Measurements from ENCODE around the gene MGA. TPM values are rescaled to one million over a fixed set of nuclear protein-coding genes. Genes with fewer than 3 reads are reported as not detected.

MGA gene
- total RNA-seq, 2 donors from 2014 or later, result 42.6 to 46.6 TPM

DNA sequence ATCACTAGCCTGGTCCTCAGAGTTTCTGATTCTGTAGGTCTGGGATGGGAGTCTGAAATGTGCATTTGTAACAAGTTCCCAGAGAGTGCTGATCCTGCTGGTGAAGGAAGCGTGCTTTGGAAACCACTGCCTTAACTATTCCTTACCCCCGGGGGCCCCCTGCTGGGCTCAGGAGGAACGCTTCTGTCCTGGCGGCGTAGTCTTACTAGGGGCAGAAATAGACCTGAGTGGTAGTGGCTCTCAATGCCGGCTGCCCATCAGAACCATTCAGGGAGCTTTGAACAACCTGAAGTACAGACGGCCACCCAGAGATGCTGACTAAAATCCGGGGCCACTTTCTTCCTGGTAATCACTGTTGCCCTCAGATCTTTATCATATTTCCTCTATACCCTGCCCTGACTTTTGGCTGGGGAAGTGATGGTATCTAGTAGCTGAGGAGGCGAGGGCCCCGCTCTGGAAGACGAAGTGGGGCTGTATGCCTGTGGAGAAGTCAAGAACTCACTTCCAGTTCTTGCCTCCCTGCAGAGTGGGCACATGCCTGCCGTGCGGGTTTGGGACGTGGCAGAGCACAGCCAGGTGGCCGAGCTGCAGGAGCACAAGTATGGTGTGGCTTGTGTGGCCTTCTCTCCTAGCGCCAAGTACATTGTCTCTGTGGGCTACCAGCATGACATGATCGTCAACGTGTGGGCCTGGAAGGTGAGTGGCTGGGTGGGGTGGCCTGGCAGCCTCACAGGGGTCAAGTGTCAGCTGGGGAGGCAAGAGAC lies 151.4 kb downstream of the MGA start:
- H3K27ac Mint-ChIP-seq, result no peak overlapping the region

DNA sequence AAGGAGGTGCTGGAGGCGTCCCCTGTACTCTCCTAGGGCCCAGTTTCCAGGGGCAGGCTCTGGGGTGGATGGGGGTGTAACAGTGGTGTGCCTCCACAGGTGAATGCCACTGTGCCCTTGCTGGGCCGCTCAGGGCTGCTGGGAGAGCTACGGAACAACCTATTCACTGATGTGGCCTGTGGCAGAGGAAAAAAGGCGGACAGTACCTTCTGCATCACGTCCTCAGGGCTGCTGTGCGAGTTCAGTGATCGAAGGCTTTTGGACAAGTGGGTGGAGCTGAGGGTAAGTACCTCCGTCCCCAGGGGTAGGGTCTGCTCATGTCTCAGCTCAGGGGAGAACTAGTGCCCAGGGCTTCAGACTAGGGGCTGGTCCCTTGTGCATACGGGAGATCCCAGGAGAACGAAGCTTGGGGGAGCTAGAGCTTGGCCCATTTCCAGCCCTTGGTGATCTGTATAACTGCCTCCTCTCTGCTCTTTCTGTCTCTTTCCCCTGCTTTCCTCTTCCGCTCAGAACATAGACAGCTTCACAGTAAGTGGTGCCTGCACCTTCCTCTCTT lies 152.7 kb downstream of the MGA start:
- no peaks in the 10 kb centered on the region for H3K9me3 ChIP-seq (ENCODE audit: control insufficient read depth, low read length, poor library complexity, severe bottlenecking)
- H3K36me3 Mint-ChIP-seq (ENCODE audit: low read depth), result no peaks in the 10 kb centered on the region
- H3K4me3 Mint-ChIP-seq, result no peak overlapping the region
- peaks cover 19% of the 10 kb centered on the region for H3K4me1 Mint-ChIP-seq
- H3K27ac Mint-ChIP-seq, result peak overlapping the region; percentile 74
- ATAC-seq, result no peak
- H3K27me3 Mint-ChIP-seq, result no peaks in the 10 kb centered on the region
- no peak for DNase-seq

More for the DNA sequence above, 151.4 kb downstream of the MGA start:
- DNase-seq (peak; percentile 56 to 65 (median 58)), ATAC-seq (peak; percentile 97)
- Mint-ChIP-seq H3K4me1 (peaks cover 19% of the 10 kb centered on the region), H3K36me3 (ENCODE audit: low read depth) (no peaks in the 10 kb centered on the region), H3K27me3 (no peaks in the 10 kb centered on the region), H3K4me3 (peak overlapping the region; percentile 19)
- H3K9me3 ChIP-seq (ENCODE audit: control insufficient read depth, low read length, poor library complexity, severe bottlenecking), result no peaks in the 10 kb centered on the region

DNA sequence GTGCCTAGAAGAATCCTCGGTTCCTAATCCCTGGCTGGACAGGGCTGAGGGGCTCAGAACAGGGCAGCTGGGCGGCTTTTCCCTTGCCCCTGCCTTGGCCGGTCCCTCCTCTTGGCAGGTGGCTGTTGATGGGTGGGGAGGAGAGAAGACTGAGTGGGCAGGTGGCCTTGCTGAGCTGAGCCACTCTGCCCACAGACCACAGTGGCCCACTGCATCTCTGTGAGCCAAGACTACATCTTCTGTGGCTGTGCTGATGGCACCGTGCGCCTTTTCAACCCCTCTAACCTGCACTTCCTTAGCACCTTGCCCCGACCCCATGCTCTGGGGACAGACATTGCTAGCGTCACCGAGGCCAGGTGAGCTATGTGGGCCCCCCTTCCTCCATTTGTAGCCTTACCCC lies 153.2 kb downstream of the MGA start:
- H3K4me3 Mint-ChIP-seq, result no peak overlapping the region
- H3K9me3 ChIP-seq (ENCODE audit: control insufficient read depth, low read length, poor library complexity, severe bottlenecking), result no peaks in the 10 kb centered on the region
- H3K36me3 Mint-ChIP-seq (ENCODE audit: low read depth), result no peaks in the 10 kb centered on the region
- peaks cover 19% of the 10 kb centered on the region for H3K4me1 Mint-ChIP-seq
- no peak for DNase-seq
- H3K27me3 Mint-ChIP-seq, result no peaks in the 10 kb centered on the region
- no peak for ATAC-seq
- no peak overlapping the region for H3K27ac Mint-ChIP-seq

DNA sequence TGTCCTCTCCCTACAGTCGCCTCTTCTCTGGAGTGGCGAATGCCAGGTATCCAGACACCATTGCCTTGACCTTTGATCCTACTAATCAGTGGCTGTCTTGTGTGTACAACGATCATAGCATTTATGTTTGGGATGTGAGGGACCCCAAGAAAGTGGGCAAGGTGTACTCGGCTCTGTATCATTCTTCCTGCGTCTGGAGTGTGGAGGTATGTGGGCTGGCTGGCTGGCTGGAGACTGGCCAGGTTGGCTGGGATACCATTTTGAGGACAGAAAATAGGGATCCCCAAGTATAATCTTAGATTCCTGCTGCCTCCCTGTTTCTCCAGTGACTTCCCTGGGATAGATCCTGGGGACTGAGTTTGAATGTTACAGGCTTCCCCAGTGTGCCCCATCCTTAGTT lies 154.3 kb downstream of the MGA start:
- DNase-seq (no peak), ATAC-seq (no peak)
- Mint-ChIP-seq H3K4me1 (peaks cover 16% of the 10 kb centered on the region), H3K4me3 (no peak overlapping the region), H3K27ac (no peak overlapping the region), H3K27me3 (no peaks in the 10 kb centered on the region), H3K36me3 (ENCODE audit: low read depth) (peaks cover under 1% of the 10 kb centered on the region)
- no peaks in the 10 kb centered on the region for H3K9me3 ChIP-seq (ENCODE audit: control insufficient read depth, low read length, poor library complexity, severe bottlenecking)

DNA sequence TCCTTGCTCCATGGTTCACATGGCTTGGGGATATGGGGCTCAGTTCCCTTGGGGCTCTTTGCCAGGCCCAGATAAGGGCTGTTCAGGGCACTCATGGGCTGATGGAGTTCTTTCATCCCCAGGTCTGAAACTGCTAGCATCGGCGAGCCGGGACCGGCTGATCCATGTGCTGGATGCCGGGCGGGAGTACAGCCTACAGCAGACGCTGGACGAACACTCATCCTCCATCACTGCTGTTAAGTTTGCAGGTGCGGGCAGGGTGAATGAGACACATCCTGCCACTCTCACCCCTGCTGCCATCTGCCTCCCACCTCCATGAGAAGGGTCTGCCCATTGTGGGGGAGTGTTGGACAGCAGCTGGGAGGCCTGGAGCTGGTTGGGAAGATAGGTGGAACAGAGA lies 156.6 kb downstream of the MGA start:
- DNase-seq (no peak), ATAC-seq (no peak)
- Mint-ChIP-seq H3K27me3 (no peaks in the 10 kb centered on the region), H3K4me3 (no peak overlapping the region), H3K4me1 (peaks cover 7% of the 10 kb centered on the region), H3K36me3 (ENCODE audit: low read depth) (peaks cover 4% of the 10 kb centered on the region), H3K27ac (no peak overlapping the region)
- H3K9me3 ChIP-seq (ENCODE audit: control insufficient read depth, low read length, poor library complexity, severe bottlenecking), result no peaks in the 10 kb centered on the region

DNA sequence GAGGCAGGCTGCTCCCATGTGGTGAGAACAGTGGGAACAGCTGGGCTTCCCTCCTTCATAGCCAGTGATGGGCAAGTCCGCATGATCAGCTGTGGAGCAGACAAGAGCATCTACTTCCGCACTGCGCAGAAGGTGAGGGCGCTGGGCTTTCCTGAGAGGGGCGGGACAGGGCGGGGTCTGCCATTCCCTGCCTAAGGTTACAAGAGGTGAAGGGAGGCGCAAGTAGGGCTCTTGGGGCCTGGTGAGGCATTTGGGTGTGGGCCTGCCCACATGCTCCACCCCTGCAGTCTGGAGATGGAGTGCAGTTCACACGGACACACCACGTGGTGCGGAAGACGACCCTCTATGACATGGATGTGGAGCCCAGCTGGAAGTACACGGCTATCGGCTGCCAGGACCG lies 157.1 kb downstream of the MGA start:
- Mint-ChIP-seq H3K36me3 (ENCODE audit: low read depth) (peaks cover 4% of the 10 kb centered on the region), H3K27me3 (no peaks in the 10 kb centered on the region), H3K27ac (no peak overlapping the region), H3K4me3 (no peak overlapping the region), H3K4me1 (peaks cover 5% of the 10 kb centered on the region)
- H3K9me3 ChIP-seq (ENCODE audit: control insufficient read depth, low read length, poor library complexity, severe bottlenecking), result no peaks in the 10 kb centered on the region
- ATAC-seq, result no peak
- no peak for DNase-seq

DNA sequence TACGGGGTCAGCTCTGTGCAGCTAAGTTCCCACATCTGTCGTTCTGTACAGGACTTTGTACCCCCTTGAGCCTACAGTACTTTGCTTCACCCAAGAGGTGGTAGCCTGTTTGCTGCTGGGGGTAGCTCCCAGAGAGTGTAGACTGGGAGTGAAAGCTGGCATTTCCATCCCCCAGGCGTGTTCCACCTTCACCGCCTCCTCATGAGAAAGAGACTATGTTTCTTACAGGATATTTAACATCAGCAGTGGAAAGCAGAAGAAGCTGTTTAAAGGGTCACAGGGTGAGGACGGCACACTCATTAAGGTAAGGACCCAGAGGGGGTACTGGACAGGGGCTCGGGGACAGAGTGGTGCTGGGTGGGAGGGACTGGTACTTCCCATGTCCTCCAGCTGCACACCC lies 157.6 kb downstream of the MGA start:
- DNase-seq, result no peak
- Mint-ChIP-seq H3K36me3 (ENCODE audit: low read depth) (peaks cover 4% of the 10 kb centered on the region), H3K27ac (no peak overlapping the region), H3K4me1 (peaks cover 5% of the 10 kb centered on the region), H3K27me3 (no peaks in the 10 kb centered on the region), H3K4me3 (no peak overlapping the region)
- ATAC-seq, result no peak
- no peaks in the 10 kb centered on the region for H3K9me3 ChIP-seq (ENCODE audit: control insufficient read depth, low read length, poor library complexity, severe bottlenecking)

DNA sequence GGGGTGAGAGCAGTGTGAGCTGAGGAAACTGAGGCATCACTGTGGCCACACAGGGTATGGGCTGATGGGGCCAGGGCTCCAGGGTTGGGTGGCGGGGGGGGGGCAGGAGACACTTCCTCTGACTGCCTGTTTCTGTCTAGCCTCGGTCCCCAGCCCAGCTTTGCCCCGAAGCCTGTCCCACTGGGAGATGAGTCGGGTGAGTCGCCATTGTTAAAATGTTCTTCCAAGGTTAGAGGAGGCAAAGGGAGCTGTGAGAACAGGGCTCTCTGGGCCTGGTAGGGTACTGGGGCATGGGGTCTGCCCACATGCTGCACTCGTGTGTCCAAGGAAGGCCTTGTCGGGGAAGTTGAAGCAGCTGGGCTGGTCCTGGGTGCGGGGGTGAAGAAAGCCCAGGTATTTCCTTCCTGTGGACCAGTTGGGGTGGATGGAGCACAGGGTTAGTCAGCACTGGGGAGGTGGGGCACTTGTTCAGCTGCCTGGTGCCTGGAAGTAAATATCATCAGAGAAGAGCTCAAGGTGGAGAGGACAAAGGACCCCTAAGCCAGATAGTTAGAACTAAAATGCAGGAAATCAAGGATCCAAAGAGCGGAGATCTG lies 159.3 kb downstream of the MGA start:
- peaks cover 3% of the 10 kb centered on the region for H3K4me1 Mint-ChIP-seq
- peaks cover 4% of the 10 kb centered on the region for H3K36me3 Mint-ChIP-seq (ENCODE audit: low read depth)
- H3K9me3 ChIP-seq (ENCODE audit: control insufficient read depth, low read length, poor library complexity, severe bottlenecking), result no peaks in the 10 kb centered on the region
- H3K27me3 Mint-ChIP-seq, result no peaks in the 10 kb centered on the region
- H3K27ac Mint-ChIP-seq, result peak overlapping the region; percentile 29
- ATAC-seq (no peak), DNase-seq (no peak)
- H3K4me3 Mint-ChIP-seq, result no peak overlapping the region

DNA sequence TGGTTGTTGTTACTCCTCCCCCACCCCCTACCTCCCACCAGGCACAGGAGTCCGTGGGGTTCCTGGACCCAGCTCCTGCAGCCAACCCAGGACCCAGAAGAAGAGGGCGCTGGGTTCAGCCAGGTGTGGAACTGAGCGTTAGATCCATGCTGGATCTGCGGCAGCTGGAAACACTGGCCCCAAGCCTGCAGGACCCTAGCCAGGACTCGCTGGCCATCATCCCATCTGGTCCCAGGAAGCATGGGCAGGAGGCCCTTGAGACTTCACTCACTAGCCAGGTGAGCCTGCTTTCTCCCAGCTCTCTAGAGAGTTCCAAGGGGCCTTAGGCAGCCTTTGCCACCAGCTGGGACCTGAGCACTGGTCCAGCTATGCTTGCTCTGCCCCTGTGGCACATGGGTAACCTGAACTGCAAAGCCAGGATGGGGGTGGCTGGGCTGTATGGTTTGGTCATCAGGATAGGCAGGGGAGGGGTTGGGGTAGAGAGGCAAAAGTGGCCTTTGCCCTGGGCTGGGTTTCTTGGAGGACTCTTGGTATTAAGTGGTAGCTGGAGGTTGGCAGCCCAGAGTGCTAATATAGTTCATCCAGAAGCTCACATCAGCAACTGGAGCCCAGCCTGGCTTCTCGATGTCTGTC lies 160.7 kb downstream of the MGA start:
- H3K27me3 Mint-ChIP-seq, result no peaks in the 10 kb centered on the region
- no peak overlapping the region for H3K4me3 Mint-ChIP-seq
- DNase-seq (no peak), ATAC-seq (no peak)
- H3K9me3 ChIP-seq (ENCODE audit: control insufficient read depth, low read length, poor library complexity, severe bottlenecking), result no peaks in the 10 kb centered on the region
- H3K4me1 Mint-ChIP-seq, result peaks cover 3% of the 10 kb centered on the region
- peaks cover 4% of the 10 kb centered on the region for H3K36me3 Mint-ChIP-seq (ENCODE audit: low read depth)
- no peak overlapping the region for H3K27ac Mint-ChIP-seq

DNA sequence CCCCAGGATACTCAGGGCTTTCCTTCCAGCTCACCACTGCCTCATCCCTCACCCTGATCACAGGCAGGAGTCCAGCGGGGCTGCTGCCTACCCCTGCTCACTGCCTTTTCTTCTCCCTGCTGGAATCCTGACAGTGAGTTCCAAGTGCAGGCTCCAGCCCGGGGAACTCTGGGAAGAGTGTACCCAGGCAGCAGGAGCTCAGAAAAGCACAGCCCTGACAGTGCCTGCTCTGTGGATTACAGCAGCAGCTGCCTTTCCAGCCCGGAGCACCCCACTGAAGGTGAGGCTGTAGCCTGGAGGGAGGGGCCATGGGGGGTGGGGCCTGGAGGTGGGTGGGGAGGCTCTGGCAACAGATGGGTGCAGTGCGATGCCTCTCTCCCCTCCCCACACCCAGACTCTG lies 161.6 kb downstream of the MGA start:
- no peak for DNase-seq
- Mint-ChIP-seq H3K4me3 (no peak overlapping the region), H3K4me1 (peaks cover 6% of the 10 kb centered on the region), H3K27ac (no peak overlapping the region), H3K27me3 (no peaks in the 10 kb centered on the region), H3K36me3 (ENCODE audit: low read depth) (peaks cover 4% of the 10 kb centered on the region)
- no peaks in the 10 kb centered on the region for H3K9me3 ChIP-seq (ENCODE audit: control insufficient read depth, low read length, poor library complexity, severe bottlenecking)
- no peak for ATAC-seq

GRCh38 chr15:41822471-41822870 lies 162.3 kb downstream of the MGA start:
- Mint-ChIP-seq H3K4me1 (peaks cover 6% of the 10 kb centered on the region), H3K4me3 (no peak overlapping the region), H3K27ac (peak overlapping the region; percentile 53), H3K36me3 (ENCODE audit: low read depth) (peaks cover 4% of the 10 kb centered on the region), H3K27me3 (no peaks in the 10 kb centered on the region)
- no peak for ATAC-seq
- no peak for DNase-seq
- no peaks in the 10 kb centered on the region for H3K9me3 ChIP-seq (ENCODE audit: control insufficient read depth, low read length, poor library complexity, severe bottlenecking)
